SIG-M5 (cell line): Measurements from ENCODE around the gene WWC2.
"Not testable (repeated sequence)": the region's sequence is repeated elsewhere in the genome, so short reads cannot be mapped to it uniquely, and the experiment has no call there.

Experiments
- DNase-seq: peaks from one replicate; lab custom pipeline; 2025; lab: John Stamatoyannopoulos, UW

WWC2 gene

DNA sequence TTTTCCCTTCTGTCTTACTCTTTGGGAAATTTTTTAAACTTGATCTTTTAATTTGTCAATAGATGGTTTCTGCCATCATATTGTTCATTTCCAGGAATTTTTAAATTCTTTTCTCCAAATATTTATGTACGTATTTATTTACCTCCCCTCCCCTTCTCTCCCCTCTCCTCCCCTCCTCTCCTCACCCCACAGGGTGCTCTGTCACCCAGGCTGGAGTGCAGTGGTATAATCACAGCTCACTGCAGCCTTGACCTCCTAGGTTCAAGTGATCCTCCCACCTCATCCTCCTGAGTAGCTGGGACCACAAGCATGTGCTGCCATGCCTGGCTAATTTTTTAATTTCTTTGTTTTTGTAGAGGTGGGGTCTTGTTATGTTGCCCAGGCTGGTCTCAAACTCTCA lies 73.8 kb downstream of the WWC2 start:
- DNase-seq = no peak

DNA sequence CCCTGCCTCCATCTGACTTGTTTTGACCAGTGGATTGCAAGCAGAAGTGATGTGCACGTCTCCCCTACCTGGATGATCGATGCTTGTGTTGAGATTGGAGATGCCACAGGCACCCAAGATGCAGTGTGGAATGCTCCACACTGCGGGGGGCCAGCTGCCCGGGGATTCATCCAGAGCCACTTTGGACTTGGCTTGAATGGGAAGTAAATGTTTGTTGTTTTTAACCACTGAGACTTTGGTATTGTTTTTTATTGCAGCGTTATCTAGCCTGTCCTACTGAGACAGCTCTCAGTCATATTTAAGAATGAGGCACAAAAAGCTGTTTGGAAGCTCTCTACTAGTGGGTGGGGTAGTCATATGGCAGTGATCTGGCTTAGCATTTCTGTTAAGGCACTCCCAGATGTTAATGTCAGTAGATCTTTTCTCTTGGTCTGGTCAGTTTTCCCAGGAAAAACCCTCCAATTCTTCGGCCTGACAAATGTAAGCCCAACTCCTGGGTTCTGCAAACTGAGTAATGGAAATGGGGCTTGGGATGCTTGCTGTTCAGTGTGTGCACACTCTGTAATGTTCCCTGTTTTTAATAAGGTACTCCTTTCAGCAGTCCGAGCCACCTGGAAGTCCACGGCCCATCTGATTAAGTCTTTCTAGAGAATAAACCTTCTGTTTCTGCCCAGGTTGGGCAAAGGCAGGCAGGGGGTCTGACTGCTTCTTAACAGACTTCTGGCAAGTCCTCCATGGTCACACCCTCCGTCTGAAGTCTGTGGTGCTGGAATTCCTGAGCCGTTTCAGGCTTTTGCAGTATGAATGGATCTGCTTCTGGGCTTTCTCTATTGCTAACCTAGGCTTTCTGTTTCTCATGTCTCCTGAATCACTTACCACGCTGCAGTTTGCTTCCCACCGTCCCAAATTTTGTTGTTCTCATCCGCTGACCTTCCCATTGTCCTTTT lies 74.8 kb downstream of the WWC2 start:
- no peak for DNase-seq

DNA sequence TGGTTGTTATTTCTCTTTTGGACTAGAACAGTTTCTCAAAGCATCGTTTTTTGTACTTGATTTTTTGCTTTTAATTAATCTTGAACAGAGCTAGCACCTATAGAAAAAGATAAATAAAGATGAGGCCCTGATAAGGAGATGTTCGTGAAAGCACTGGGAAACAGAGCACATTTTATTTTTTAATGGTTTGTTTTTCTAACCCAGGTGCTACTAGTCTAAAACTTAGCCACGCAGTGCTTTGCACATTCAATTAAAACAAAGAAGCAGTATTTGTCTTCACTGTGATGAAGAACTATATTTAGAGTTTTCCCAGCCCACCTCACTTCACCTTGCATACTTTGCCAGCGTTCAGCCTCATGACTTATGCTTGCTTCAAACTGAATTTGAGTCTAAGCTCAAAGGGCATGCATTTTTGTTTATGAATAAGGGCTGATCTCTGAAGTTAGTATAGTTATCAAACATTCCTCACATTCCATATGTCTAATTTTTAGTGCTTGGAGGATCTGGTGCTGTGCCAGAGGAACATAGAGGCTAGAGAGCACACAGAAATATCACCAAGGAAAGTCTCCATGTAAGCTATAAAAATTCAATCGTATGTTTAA lies 76.7 kb downstream of the WWC2 start:
- no peak for DNase-seq

DNA sequence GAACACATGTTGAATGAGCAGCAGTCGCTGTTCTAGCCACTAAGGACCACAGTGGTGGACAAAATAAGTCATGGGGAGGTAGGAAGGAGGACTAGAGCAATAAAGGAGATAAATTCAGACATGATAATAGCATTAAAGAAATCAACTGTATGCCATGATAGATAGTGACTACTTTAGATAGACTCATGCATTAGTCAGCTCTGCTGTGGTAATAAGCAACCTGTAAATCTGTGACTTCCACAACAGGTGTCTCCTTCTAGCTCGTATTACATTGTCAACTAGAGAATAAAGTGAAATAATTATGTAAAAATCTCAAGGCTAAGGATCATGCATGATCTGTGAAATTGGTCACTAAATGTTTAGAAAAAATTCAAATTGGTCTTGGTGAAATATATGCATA lies 77.9 kb downstream of the WWC2 start:
- DNase-seq = no peak

DNA sequence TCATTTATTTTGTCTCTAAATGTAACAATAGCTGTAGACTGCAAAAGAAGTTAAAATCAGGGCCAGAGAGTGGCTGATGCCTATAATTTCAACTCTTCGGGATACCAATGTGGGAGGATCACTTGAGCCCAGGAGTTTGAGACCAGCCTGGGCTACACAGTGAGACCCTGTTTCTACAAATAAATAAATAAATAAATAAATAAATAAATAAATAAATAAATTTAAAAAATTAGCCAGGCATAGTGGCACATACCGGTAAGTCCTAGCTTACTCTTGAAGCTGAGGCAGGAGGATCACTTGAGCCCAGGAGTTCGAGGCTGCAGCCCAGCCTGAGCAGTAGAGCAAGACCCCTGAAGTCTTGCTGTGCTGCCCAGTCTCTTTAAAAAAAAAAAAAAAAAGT lies 79.1 kb downstream of the WWC2 start:
- no peak for DNase-seq

DNA sequence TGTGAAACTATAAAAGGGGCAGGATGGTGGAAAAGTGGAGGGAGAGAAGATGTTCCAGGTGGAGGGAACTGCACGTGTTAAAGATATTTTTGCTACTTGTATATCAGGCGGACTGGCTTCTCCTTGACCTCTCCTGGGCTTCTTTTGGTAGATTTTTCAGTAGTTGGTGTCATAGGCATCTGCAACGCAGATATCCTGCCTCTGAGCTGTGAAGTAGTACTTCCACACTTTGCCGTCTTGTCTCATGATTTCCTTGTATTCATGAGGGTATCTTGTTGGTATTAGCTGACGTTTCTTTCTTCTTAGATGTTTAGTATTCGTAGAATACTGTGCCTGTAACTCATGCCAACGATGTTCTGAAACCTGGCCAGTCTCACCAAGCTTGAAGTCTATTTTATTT lies 81.0 kb downstream of the WWC2 start:
- DNase-seq = no peak

DNA sequence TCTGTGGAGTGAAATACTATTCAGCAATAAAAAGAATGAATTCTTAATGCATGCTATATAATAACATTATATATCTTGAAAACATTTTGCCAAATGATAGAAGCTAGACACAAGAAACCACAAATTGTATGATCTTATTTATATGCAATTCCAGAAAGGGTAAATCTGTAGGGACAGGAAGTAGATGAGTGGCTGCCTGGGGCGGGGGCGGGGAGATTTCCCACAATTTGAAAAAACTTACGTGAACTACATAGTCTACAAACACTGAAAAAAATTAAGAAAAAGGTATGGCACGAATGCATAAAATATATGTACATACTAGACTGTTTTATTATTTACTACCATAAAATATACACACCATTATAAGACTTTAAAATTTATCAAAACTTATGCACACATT lies 81.6 kb downstream of the WWC2 start:
- no peak for DNase-seq

DNA sequence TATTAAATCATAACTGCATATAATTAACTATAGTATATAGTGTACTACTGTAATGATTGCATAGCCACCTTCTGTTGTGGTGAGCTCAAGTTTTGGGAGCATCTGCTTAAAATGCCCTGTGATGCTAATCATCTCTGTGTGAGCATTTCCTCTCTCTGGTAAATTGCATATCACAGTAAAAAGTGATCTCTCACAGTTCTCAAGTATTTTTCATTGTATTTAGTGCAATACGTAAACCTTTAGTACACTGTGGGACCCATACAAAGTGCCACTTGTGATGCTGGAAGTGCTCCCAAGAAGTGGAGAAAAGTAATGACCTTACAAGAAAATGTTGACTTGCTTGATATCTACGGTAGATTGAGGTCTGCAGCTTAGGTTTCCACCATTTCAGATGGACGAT lies 82.0 kb downstream of the WWC2 start:
- no peak for DNase-seq

DNA sequence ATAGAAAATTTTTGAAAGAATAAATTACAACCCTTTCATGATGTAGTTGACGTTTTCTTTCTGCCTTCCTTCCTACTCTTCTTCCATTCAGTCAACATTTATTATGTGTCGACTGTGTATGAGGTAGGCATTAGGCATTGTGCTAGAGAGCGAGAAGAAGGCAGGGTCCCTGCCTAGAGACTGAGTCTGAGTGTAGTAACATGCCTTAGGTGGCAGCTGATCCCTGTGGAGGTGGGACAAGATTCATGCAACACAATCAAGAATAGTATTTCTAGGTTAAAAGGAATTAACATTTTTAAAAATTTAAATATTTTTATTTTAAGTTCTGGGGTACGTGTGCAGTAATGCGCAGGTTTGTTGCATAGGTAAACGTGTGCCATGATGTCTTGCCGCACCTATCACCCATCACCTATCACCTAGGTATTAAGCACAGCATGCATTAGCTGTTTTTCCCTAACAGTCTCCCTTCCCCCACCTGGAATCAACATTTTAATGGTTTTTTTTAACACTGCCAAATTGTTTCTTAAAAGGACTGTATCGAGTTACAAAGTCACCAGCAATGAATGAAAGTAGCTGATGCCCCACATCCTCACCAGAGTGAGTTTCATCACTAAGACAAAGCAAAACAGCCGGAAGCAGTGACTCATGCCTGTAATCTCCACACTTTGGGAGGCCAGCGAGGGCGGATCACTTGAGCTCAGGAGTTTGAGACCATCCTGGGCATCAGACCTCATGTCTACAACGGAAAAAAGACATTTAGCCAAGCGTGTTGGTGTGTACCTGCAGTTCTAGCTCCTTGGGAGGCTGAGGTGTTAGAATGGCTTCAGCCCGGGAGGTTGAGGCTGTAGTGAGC lies 84.0 kb downstream of the WWC2 start:
- peak; percentile 30 for DNase-seq

DNA sequence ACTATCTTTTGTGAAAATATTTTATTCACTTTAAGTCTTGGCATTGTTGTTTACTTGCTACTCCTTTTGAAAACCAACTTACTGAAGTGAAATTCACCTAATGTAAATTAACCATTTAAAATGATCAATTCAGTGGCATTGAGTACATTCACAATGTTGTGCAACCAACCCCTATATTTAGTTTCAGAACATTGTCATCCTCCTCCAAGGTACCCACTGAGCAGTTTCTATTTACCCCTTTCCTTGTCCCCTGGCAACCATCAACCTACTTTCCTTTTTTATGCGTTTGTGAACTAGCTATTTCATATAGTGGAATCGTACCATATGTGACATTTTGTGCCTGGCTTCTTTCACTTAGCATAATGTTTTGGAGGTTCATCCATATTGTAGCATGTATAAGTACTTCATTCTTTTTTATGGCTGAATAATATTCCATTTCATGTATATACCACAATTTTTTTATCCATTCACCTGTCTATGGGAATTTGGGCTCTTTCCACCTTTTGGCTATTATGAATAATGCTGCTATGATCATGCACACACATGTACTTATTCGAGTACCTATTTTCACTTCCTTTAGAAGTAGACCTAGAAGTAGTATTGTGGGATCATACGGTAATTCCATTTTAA lies 85.0 kb downstream of the WWC2 start:
- DNase-seq = no peak

DNA sequence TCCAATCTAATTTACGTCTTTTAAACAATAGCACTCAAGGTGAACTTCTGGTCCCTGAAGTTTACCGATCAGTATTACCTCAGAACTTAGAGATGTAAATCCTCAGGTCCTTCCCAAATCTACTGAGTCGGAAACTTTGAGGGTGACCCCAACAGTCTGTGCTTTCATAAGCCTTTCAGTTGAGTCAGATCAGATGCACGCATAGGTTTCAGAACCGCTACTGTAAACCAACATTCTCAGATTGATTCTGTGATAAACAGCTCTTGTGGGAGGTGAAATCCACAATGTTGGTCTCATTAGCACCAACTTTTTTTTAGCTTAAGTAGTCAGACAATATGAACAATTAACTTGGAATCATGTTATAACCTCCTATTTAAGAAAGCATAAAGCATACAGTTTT lies 86.0 kb downstream of the WWC2 start:
- no peak for DNase-seq

DNA sequence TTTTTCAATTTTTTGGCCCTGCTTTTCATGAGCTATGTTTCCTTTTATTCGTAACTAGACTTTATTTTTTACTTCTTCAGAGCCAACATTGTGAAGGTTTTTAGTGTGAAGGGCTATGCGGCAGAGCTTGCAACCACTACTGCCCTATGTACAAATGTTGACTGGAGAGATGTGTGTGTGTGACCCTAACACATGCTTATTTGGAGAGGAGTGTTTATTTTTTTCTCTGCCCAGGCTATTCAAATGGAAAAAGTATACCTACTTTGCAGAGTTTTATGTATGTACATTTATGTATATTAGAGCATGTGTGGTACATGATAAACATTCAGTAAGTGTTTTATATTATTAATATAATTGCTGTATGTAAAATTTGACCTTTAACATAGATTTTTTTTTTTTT lies 86.5 kb downstream of the WWC2 start:
- DNase-seq = no peak

DNA sequence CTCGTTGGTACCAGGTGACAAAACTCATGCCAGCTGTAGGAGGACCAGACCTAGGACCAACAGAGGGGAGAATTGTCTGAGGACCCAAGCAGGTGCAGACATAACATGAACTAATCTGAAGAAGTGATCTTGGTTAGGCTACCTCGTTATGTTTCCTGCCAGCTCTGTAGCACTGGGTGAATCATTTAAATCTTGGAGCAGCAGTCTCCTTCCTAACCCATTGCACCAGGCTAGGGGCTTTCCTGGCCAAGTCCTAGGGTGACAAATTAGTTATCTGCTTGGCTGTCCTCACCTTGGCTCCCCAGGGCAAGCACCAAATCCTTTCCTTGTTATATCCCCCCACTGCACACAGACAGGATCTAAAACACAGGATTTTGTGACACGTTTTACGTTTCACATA lies 87.8 kb downstream of the WWC2 start:
- no peak for DNase-seq

DNA sequence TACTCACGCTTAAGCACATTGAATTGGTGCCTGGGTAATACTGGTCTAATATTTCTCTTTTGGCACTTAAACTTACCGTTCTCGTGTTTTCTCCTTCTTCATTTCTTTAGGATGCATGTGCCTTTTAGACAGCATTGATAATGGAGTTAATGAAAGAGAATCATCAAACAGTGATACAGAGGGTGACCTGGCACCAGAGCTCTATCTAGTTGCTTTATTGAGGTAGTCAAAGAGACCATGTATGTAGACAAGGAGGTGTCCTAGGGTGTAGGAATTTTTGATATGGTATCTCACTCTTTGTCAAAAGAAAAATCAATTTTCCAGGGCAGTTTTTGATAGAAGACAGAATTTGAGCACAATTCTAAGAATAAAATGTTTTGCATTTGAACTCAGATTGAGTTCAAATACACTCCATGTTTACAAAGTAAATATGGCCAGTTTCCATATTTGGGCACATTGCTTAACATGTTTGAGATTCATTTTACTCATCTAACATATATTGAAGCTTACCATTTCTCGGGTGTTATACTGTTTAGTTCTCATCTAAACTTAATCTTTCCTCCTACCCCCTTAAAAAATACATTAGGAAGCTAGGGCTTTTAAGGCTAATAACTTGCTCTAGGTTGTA lies 92.0 kb downstream of the WWC2 start:
- DNase-seq = no peak

DNA sequence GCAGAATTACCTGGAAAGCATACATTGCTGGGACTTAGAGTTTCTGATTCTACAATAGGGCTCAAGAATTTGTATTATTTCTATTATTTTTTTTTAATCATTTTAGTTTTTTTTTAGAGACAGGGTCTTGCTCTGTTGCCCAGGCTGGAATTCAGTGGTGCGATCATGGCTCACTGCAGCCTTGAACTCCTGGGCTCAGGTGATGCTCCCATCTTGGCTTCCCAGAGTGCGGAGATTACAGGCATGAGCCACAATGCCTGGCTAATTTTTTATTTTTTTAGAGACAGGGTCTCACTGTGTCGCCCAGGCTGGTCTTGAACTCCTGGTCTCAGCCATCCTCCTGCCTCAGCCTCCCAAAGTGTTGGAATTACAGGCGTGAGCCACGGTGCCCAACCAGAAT lies 92.6 kb downstream of the WWC2 start:
- DNase-seq = no peak

DNA sequence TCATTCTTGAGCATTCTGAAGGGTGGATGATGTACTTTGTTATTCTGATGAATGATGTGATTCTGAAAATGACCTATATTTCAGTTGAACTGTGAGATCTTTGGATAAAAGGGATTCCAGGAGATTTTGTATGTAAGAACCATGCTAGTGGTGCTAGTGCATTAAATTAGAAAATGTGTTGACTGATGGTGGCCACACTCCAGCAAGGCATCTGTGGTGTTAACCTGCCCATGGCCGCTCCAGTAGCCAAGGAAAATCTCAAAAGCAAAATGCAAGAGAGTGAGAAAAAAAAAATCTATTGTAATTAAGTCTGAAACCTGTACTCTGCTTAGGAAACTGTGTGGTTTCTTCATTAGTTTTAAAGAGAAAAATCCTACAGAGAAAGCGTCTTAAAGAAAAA lies 93.5 kb downstream of the WWC2 start:
- no peak for DNase-seq

DNA sequence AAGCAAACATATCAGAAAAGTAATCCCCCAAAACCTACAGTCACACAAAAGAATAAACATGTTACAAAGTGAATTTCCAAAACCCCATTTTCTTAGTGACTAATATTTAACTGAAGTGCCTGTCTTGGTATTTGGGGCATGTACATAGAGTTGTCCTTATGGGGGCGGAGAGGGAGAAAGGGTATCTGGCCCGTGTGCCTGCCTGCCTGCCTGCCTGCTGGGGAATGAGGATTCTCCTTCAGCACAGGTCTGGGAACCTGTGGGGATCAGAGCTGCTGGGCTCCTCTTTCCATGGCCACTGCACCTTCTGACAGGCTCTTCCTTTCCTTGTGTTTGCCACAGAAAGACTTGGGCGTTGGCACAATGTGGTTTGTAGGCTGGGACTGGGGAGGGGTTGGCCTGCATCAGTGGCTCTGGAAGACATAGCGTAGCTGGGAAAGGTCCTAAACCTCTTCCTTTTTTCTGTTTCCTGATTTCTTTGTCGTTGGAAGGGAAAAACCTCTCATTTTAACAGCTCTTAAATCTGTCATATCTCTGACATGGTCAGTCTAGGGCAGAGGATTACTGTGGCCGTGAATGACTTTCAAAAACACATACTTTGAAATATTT lies 94.8 kb downstream of the WWC2 start:
- not testable (repeated sequence) for DNase-seq

DNA sequence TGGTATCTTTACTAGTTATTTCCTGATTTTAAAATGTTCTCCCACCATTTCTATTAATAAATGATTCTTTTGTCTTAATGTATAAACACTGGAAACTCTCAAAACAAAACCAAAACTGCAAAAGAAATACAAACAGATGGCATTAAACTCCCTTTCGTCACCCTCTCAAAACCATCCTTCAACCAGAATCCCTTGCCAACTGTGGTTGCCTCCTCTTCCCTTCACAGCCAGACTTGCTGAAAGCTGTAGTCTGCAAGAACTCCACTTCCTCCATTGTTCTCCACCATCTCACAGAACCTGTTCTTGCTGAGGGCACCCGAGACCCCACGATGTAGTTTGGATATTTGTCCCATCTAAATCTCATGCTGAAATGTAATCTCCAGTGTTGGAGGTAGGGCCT lies 96.5 kb downstream of the WWC2 start:
- DNase-seq = no peak

DNA sequence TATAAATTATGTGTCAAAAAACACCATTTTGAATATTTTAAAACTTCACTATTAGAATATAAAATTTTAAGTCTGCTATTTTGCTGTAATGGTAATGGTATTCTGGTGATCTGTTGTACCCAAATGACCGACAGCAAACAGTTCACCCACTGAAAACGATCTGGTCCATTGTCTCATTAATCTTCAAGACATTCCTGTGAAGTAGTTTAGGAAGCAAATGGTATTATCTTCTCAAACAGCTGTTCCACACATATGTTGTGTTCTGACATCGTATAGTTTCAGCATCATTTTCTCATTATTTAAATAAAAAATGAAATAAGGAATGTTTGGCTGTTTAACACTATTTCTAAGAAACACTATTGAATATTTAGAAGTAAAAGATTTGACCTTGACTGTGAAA lies 98.1 kb downstream of the WWC2 start:
- no peak for DNase-seq

DNA sequence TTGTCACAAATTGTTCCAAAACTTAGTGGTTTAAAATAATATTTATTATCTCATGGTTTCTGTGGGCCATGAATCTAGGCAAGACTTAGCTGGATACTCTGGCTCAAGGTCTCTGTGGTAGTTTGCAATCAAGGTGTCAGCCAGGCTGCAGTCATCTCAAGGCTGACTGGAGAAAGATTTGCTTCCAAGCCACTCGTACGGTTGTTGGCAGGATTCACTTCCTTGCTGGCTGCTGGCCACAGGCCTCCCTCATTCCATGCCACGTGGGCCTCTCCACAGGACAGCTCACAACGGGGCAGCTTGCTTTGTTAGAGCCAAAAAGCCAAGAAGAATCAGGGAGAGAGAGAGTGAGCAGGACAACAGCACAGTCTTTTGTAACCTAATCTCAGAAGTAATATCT lies 101.4 kb downstream of the WWC2 start:
- no peak for DNase-seq

DNA sequence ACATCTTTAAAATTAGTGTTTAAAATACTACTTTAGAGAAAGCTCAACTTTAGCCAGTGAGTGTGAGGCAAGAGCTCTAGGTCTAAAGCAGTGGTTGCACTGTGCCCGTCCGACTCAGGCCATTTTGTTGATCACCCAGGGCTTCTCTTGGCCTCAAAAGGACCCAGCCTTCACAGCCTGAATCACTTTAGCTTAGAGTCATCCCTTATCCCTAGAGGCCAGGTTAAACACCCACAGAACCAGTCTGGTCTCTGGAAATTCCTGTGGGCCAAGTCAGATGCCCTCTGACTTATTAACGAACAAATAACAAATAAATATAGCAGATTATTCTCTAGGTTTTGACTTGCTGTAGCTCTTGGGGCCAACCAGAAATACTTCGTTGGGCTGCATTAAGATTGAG lies 102.3 kb downstream of the WWC2 start:
- no peak for DNase-seq
